Measurements from ENCODE around the gene TXNDC8.
"Not testable (repeated sequence)": the region's sequence is repeated elsewhere in the genome, so short reads cannot be mapped to it uniquely, and the experiment has no call there.

TXNDC8 gene

DNA sequence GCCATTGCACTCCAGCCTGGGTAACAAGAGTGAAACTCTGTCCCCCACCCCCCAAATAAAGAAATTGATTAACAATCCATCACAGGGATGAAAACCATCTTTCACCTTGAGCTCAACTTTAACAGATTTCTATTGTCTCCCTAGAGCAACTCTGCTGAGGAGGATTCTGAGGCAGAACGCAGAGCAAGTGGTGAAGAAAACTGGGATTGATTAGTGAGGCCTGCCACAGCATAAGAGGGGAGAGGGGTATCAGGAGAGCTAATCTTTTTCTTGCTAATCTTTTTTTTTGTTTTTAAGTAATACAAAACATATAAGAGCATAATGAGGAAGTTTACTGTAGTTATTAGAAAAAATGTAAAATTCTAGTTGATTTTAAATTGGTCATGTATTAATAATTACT lies 8.9 kb downstream of the TXNDC8 start:
- Histone ChIP-seq H3K27me3 (ENCODE audit: insufficient read depth, low read length) (no peaks in the 10 kb centered on the region), H3K79me2 (ENCODE audit: control insufficient read depth, insufficient read depth, low read length, unreplicated experiment) (no peaks in the 10 kb centered on the region), H3K4me3 (ENCODE audit: low read depth, low read length) (no peak overlapping the region), H3K4me1 (ENCODE audit: control insufficient read depth, insufficient read depth, low read length, unreplicated experiment) (peaks cover 9% of the 10 kb centered on the region), H3K36me3 (ENCODE audit: insufficient read depth, low read length) (no peaks in the 10 kb centered on the region), H2AFZ (ENCODE audit: low read length, unreplicated experiment) (no peak overlapping the region), H3K27ac (ENCODE audit: low read depth, low read length) (no peak overlapping the region)

DNA sequence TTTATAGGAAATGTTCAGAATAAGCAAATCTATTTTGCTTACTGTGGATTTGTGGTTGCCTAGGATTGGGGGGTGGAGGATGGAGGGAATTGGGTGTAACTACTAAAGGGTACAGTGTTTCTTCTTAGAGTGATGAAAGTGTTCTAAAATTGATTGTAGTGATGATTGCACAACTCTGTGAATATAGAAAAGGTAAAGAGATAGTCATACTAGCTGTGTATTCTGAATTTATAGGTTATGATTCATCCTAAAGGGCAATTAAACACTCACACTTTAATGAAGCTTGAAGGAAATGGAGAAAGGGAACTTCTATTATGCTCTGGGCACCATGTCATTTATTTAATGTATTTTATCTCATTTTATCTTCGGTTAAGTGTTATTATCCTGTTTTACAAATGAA lies 9.9 kb downstream of the TXNDC8 start:
- H3K36me3 ChIP-seq (ENCODE audit: insufficient read depth, low read length): no peaks in the 10 kb centered on the region
- H3K27ac ChIP-seq (ENCODE audit: low read depth, low read length): no peak overlapping the region

DNA sequence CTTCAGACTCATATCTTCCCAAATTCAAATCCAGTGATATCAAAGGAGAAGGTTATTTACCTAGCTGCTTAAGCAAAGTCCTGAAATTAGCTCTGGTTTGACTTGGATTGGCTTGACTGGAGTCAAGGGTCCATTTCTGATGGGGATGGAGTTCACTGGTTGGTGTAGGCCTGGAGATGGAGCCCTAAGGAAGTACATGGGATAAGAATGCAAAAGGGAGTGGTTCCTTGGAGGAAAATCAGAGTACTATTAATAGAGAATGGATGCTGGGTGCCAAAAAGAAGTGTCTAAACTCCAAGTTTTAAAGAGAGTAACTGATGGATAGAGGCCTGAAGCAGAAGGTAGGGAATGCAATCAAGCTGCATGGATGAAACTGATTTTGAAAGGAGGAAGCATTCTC lies 13.8 kb downstream of the TXNDC8 start:
- Histone ChIP-seq H3K27ac (ENCODE audit: low read depth, low read length) (no peak overlapping the region), H3K36me3 (ENCODE audit: insufficient read depth, low read length) (no peaks in the 10 kb centered on the region), H3K4me3 (ENCODE audit: low read depth, low read length) (no peak overlapping the region), H2AFZ (ENCODE audit: low read length, unreplicated experiment) (no peak overlapping the region), H3K79me2 (ENCODE audit: control insufficient read depth, insufficient read depth, low read length, unreplicated experiment) (no peaks in the 10 kb centered on the region), H3K4me1 (ENCODE audit: control insufficient read depth, insufficient read depth, low read length, unreplicated experiment) (no peaks in the 10 kb centered on the region), H3K27me3 (ENCODE audit: insufficient read depth, low read length) (no peaks in the 10 kb centered on the region)

More for the DNA sequence above, 9.9 kb downstream of the TXNDC8 start:
- no peak overlapping the region for H2AFZ ChIP-seq (ENCODE audit: low read length, unreplicated experiment)
- no peaks in the 10 kb centered on the region for H3K79me2 ChIP-seq (ENCODE audit: control insufficient read depth, insufficient read depth, low read length, unreplicated experiment)
- H3K4me3 ChIP-seq (ENCODE audit: low read depth, low read length): no peak overlapping the region
- H3K4me1 ChIP-seq (ENCODE audit: control insufficient read depth, insufficient read depth, low read length, unreplicated experiment): peaks cover 9% of the 10 kb centered on the region
- no peaks in the 10 kb centered on the region for H3K27me3 ChIP-seq (ENCODE audit: insufficient read depth, low read length)

DNA sequence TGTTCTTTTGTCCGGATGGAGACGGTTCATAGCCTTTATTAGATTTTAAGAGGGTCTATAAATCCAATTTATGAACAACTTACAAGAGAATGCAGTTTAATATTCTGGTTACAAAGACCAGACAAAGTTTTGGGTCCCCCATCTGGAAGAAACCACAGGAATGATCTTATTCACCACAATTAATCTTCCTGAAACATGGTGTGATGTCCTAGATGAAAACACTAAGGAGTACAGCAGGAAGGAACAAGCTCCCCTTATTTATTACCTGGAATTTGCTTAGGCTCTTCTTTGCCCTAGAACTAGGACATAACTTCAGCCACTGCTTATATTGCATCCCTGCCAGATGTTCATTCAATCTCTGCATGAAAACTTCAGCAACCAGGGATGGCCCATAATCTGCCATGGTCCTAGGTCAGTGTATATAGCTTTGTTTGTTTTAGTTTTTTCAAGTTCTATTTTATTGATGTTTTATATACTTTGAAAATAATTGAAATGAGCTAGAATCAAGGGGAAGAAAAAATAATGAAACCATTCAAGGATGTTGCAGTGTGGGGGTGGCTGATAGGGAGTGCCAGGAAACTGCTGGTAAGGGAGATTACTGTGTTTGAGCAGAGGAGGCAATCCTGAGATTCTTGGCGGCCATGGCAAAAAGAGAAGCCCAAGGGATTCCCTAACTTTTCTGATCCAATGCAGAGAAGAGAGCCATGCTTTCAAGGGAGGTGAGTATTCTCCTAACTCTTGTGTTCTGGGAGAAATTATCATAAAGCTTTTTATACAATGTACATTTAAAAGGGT lies 16.8 kb downstream of the TXNDC8 start:
- H2AFZ ChIP-seq (ENCODE audit: low read length, unreplicated experiment): no peak overlapping the region
- no peaks in the 10 kb centered on the region for H3K79me2 ChIP-seq (ENCODE audit: control insufficient read depth, insufficient read depth, low read length, unreplicated experiment)
- no peak overlapping the region for H3K4me3 ChIP-seq (ENCODE audit: low read depth, low read length)
- H3K36me3 ChIP-seq (ENCODE audit: insufficient read depth, low read length): no peaks in the 10 kb centered on the region
- H3K4me1 ChIP-seq (ENCODE audit: control insufficient read depth, insufficient read depth, low read length, unreplicated experiment): peaks cover 9% of the 10 kb centered on the region
- H3K27me3 ChIP-seq (ENCODE audit: insufficient read depth, low read length): no peaks in the 10 kb centered on the region
- H3K27ac ChIP-seq (ENCODE audit: low read depth, low read length): no peak overlapping the region

DNA sequence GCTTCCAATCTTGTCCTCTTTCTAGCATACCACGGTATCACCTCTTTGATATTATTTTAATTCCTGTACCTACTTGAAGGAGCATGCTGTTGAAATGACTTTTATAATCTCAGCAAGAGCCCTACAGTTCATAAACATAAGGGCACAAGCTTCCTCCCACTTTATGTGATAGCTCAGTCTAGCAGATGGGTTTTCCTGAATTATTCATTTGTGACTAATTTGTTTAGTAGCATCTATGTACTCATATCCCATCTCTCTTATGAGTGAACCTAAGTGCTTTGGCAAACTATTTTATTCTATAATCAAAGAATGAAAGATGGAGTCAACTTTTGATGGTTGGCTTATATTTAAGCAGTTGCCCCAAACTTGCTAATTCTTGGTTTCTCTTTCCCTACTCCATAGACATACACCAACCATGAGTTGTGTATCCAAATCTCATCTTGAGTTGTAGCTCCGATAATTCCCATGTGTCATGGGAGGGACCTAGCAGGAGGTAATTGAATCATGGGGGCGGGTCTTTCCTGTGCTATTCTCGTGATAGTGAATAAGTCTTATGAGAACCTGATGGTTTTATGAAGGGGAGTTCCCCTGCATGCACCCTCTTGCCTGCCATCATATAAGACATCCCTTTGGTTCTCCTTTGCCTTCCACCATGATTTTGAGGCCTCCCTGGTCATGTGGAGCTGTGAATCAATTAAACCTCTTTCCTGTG lies 17.7 kb downstream of the TXNDC8 start:
- Histone ChIP-seq H3K27ac (ENCODE audit: low read depth, low read length) (no peak overlapping the region), H2AFZ (ENCODE audit: low read length, unreplicated experiment) (no peak overlapping the region), H3K79me2 (ENCODE audit: control insufficient read depth, insufficient read depth, low read length, unreplicated experiment) (no peaks in the 10 kb centered on the region), H3K4me3 (ENCODE audit: low read depth, low read length) (no peak overlapping the region), H3K27me3 (ENCODE audit: insufficient read depth, low read length) (no peaks in the 10 kb centered on the region), H3K36me3 (ENCODE audit: insufficient read depth, low read length) (no peaks in the 10 kb centered on the region), H3K4me1 (ENCODE audit: control insufficient read depth, insufficient read depth, low read length, unreplicated experiment) (peaks cover 9% of the 10 kb centered on the region)

DNA sequence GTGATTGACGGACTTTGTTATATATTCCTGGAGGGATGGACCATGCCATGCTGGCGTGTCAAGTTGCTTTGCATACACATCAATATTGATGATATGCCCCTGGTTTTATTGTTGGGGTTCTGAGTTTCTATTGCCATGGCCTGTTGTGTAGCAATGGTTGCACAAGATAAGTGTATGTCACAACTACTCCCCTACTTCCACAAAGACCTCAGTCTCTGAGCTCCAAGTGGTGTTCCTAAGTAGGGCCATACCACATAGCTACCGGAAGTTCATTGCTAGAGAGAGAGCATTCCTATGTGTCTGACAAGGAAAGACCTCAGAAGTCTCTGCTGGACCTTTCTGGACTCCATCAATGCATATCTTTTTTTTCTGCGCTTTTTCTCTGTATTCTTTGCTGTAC lies 19.8 kb downstream of the TXNDC8 start:
- H3K79me2 ChIP-seq (ENCODE audit: control insufficient read depth, insufficient read depth, low read length, unreplicated experiment): no peaks in the 10 kb centered on the region
- H3K27ac ChIP-seq (ENCODE audit: low read depth, low read length): no peak overlapping the region
- no peak overlapping the region for H2AFZ ChIP-seq (ENCODE audit: low read length, unreplicated experiment)
- no peak overlapping the region for H3K4me3 ChIP-seq (ENCODE audit: low read depth, low read length)
- no peaks in the 10 kb centered on the region for H3K27me3 ChIP-seq (ENCODE audit: insufficient read depth, low read length)
- H3K36me3 ChIP-seq (ENCODE audit: insufficient read depth, low read length): no peaks in the 10 kb centered on the region
- H3K4me1 ChIP-seq (ENCODE audit: control insufficient read depth, insufficient read depth, low read length, unreplicated experiment): peaks cover 9% of the 10 kb centered on the region

DNA sequence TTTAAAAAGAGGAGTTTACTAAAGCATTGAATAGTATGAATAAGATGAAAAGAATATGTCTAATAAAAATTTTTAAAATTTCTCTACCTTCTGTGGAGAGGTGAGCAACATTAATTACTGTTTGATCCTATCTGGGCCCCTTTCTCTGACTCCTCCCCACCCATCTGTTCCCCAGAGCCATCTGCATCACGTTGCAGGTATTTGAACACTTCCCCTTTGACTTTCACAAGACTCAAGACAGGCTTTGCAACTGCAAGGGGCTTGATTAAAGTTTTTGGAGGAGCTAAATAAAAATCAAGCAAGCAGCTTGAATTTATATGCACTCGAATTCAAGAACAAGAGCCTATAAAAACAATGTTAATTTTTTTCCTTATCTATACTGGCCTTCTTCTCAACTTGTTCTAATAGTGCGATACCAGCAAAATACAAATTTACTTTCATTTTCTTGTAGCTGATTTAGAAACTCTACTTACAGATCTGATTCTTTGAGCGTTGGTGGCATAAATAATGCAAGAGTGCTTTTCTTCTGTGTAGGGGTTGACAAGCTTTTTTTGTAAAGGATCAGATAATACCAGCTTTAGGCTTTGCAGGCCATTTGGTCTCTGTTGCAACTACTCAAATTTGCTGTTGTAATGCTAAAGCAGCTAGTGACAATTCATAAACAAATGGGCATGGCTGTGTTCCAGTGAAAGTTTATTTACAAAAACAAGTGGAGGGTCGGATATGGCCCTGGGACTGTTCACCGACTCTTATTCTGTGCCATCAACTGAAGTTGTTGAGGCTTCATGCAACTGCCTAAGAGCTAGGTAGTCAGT lies 21.2 kb downstream of the TXNDC8 start:
- H3K36me3 ChIP-seq (ENCODE audit: insufficient read depth, low read length): no peaks in the 10 kb centered on the region
- no peak overlapping the region for H3K27ac ChIP-seq (ENCODE audit: low read depth, low read length)
- H3K4me3 ChIP-seq (ENCODE audit: low read depth, low read length): peak overlapping the region; percentile 79
- peak overlapping the region; percentile 100 for H2AFZ ChIP-seq (ENCODE audit: low read length, unreplicated experiment)
- no peaks in the 10 kb centered on the region for H3K79me2 ChIP-seq (ENCODE audit: control insufficient read depth, insufficient read depth, low read length, unreplicated experiment)
- H3K4me1 ChIP-seq (ENCODE audit: control insufficient read depth, insufficient read depth, low read length, unreplicated experiment): peaks cover 9% of the 10 kb centered on the region
- no peaks in the 10 kb centered on the region for H3K27me3 ChIP-seq (ENCODE audit: insufficient read depth, low read length)

DNA sequence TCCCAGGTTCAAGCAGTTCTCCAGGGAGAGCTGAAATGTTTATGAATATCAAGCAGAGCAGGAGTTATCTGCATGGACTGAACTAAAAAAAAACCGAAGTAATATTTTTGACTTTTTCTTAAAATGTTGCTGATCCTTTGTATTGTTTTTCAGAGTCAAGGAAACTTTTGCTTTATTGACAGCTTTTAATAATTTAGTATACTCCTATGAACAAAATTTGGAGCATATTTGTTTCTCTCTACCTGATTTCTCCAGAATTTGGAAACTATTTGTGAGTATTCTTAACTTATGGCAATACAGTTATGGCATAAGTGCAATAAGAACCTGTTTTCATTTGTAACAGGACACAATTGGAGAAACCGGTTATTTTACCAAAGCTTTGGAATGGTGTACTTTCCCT lies 25.7 kb downstream of the TXNDC8 start:
- H2AFZ ChIP-seq (ENCODE audit: low read length, unreplicated experiment); H3K79me2 ChIP-seq (ENCODE audit: control insufficient read depth, insufficient read depth, low read length, unreplicated experiment); H3K4me3 ChIP-seq (ENCODE audit: low read depth, low read length); H3K36me3 ChIP-seq (ENCODE audit: insufficient read depth, low read length); H3K4me1 ChIP-seq (ENCODE audit: control insufficient read depth, insufficient read depth, low read length, unreplicated experiment); H3K27ac ChIP-seq (ENCODE audit: low read depth, low read length); H3K27me3 ChIP-seq (ENCODE audit: insufficient read depth, low read length): not testable (repeated sequence)

DNA sequence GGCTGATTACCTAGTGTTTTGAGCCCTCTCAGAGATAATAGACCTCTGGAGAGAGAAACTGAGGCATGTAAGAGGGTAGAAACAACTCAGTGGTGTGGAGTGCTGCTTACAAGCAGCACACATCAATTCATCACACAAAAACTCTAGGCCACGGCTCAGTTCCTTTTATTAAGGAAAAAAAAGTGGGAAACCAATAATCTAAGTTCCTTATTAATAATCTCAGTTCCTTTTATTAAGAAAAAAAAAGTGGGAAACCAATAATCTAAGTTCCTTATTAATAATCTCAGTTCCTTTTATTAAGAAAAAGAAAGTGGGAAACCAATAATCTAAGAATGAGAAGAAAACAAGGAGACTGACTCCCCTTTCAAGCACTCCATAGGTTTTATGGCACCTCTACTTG lies 28.0 kb downstream of the TXNDC8 start:
- H3K4me3 ChIP-seq (ENCODE audit: low read depth, low read length): no peak overlapping the region

DNA sequence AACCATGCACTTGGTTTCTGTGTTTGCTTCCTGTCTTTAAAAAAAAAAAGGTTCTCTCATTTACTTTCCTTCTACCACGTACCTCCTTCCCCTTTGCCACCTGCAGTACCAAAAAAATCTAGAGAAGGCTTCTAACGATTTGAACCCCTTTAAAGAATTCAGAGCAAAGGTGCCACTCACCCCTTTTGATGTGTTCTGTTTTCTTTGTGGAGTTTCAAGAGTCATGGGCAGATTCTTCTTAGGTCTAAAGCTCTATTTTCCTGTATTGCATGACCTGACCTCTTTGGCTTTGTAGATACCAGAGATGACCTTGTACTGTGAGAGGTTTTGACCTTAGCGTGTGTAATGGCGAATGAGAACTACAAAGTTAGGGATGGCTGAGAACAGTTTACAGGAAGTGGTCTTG lies 29.0 kb downstream of the TXNDC8 start:
- Histone ChIP-seq H3K4me3 (ENCODE audit: low read depth, low read length) (no peak overlapping the region), H2AFZ (ENCODE audit: low read length, unreplicated experiment) (no peak overlapping the region), H3K79me2 (ENCODE audit: control insufficient read depth, insufficient read depth, low read length, unreplicated experiment) (no peaks in the 10 kb centered on the region), H3K36me3 (ENCODE audit: insufficient read depth, low read length) (no peaks in the 10 kb centered on the region), H3K4me1 (ENCODE audit: control insufficient read depth, insufficient read depth, low read length, unreplicated experiment) (no peaks in the 10 kb centered on the region), H3K27me3 (ENCODE audit: insufficient read depth, low read length) (no peaks in the 10 kb centered on the region), H3K27ac (ENCODE audit: low read depth, low read length) (no peak overlapping the region)

More for the DNA sequence above, 28.0 kb downstream of the TXNDC8 start:
- no peaks in the 10 kb centered on the region for H3K36me3 ChIP-seq (ENCODE audit: insufficient read depth, low read length)
- no peaks in the 10 kb centered on the region for H3K27me3 ChIP-seq (ENCODE audit: insufficient read depth, low read length)
- no peak overlapping the region for H2AFZ ChIP-seq (ENCODE audit: low read length, unreplicated experiment)
- H3K27ac ChIP-seq (ENCODE audit: low read depth, low read length): no peak overlapping the region
- no peaks in the 10 kb centered on the region for H3K4me1 ChIP-seq (ENCODE audit: control insufficient read depth, insufficient read depth, low read length, unreplicated experiment)
- H3K79me2 ChIP-seq (ENCODE audit: control insufficient read depth, insufficient read depth, low read length, unreplicated experiment): no peaks in the 10 kb centered on the region
